Measurements from ENCODE around the gene PDE6A. TPM values are rescaled to one million over a fixed set of nuclear protein-coding genes. Genes with fewer than 3 reads are reported as not detected.
A peak's percentile ranks its signal among the peaks of the same experiment; 100 is the strongest.

PDE6A gene
- polyA plus RNA-seq, result under 1 TPM in 1 of 3 donors, not detected in 2; 0.01 TPM

GRCh38 chr5:149944666-149945065, at the start of gene PDE6A:
PDE6A (minus strand) TSS chr5:149944793; CDS start chr5:149944673, 120 bp downstream.
- 93 to 95% (median 94%) methylated on average over 2 of the region's 2 CpGs for WGBS, 3 donors
- no peak within 1 kb of the TSS for H3K27ac ChIP-seq (ENCODE audit: low read depth, low read length)

GRCh38 chr5:149993471-149993870, 48.9 kb upstream of the PDE6A start:
- H3K27ac ChIP-seq (ENCODE audit: low read depth, low read length), result no peak overlapping the region
- WGBS, 3 donors, result 91 to 94% (median 94%) methylated on average over 3 of the region's 3 CpGs

- H3K27ac ChIP-seq (ENCODE audit: low read depth, low read length), result no peak overlapping the region
- 68 to 71% (median 69%) methylated on average over 4 of the region's 4 CpGs for WGBS, 3 donors
These were observed 46.2 kb upstream of the PDE6A start for GRCh38 chr5:149990518-149991376.

GRCh38 chr5:149988126-149988525, 43.5 kb upstream of the PDE6A start:
- no peak overlapping the region for H3K27ac ChIP-seq (ENCODE audit: low read depth, low read length)
- WGBS, 3 donors, result 76 to 87% (median 83%) methylated on average over 5 of the region's 5 CpGs

GRCh38 chr5:149982505-149982904, 37.9 kb upstream of the PDE6A start:
- H3K27ac ChIP-seq (ENCODE audit: low read depth, low read length), result no peak overlapping the region

GRCh38 chr5:149981206-149981605, 36.6 kb upstream of the PDE6A start:
- no peak overlapping the region for H3K27ac ChIP-seq (ENCODE audit: low read depth, low read length)
- WGBS, 3 donors, result 86 to 93% (median 88%) methylated on average over 3 of the region's 3 CpGs

- H3K27ac ChIP-seq (ENCODE audit: low read depth, low read length), result no peak overlapping the region
- WGBS, 3 donors, result 27 to 86% (median 85%) methylated on average over 1 of the region's 1 CpG
These were observed 35.3 kb upstream of the PDE6A start for GRCh38 chr5:149979896-149980295.

GRCh38 chr5:149975409-149975808, 30.8 kb upstream of the PDE6A start:
- 52 to 59% (median 56%) methylated on average over 2 of the region's 2 CpGs for WGBS, 3 donors
- H3K27ac ChIP-seq (ENCODE audit: low read depth, low read length), result no peak overlapping the region

- 81 to 88% (median 85%) methylated on average over 4 of the region's 4 CpGs for WGBS, 3 donors
These were observed 24.8 kb upstream of the PDE6A start for GRCh38 chr5:149969181-149969930.

GRCh38 chr5:149966946-149967345, 22.4 kb upstream of the PDE6A start:
- H3K27ac ChIP-seq (ENCODE audit: low read depth, low read length), result no peak overlapping the region
- 49 to 87% (median 80%) methylated on average over 3 of the region's 3 CpGs for WGBS, 3 donors

More at GRCh38 chr5:149969181-149969930, 24.8 kb upstream of the PDE6A start:
- no peak overlapping the region for H3K27ac ChIP-seq (ENCODE audit: low read depth, low read length)

- 98 to 99% (median 98%) methylated on average over 3 of the region's 3 CpGs for WGBS, 3 donors
- no peak overlapping the region for H3K27ac ChIP-seq (ENCODE audit: low read depth, low read length)
These were observed 19.1 kb upstream of the PDE6A start for GRCh38 chr5:149963729-149964128.

GRCh38 chr5:149962601-149963300, 18.2 kb upstream of the PDE6A start:
- WGBS, 3 donors, result 94 to 97% (median 97%) methylated on average over 5 of the region's 5 CpGs
- no peak overlapping the region for H3K27ac ChIP-seq (ENCODE audit: low read depth, low read length)

- WGBS, 3 donors, result 65 to 75% (median 71%) methylated on average over 6 of the region's 6 CpGs
- H3K27ac ChIP-seq (ENCODE audit: low read depth, low read length), result no peak overlapping the region
These were observed 17.4 kb upstream of the PDE6A start for GRCh38 chr5:149961957-149962409.

GRCh38 chr5:149961186-149961685, 16.6 kb upstream of the PDE6A start:
- H3K27ac ChIP-seq (ENCODE audit: low read depth, low read length), result no peak overlapping the region
- 11 to 15% (median 13%) methylated on average over 23 of the region's 23 CpGs for WGBS, 3 donors

- H3K27ac ChIP-seq (ENCODE audit: low read depth, low read length), result peak within 1 kb of the TSS; percentile 61
- WGBS, 3 donors, result 0 to 1% (median 0%) methylated on average over 75 to 84 of the region's 84 CpGs
These were observed 15.9 kb upstream of the PDE6A start, which contains the start of gene SLC26A2 for GRCh38 chr5:149960272-149961185. SLC26A2 (plus strand) TSS chr5:149960758; CDS start chr5:149977653, 16,895 bp downstream.

- peak overlapping the region; percentile 61 for H3K27ac ChIP-seq (ENCODE audit: low read depth, low read length)
- 37 to 44% (median 40%) methylated on average over 14 of the region's 14 CpGs for WGBS, 3 donors
These were observed 15.0 kb upstream of the PDE6A start for GRCh38 chr5:149959406-149960236.

GRCh38 chr5:149957855-149958254, 13.3 kb upstream of the PDE6A start:
- no peak overlapping the region for H3K27ac ChIP-seq (ENCODE audit: low read depth, low read length)
- 79 to 91% (median 83%) methylated on average over 4 of the region's 4 CpGs for WGBS, 3 donors

Data from adipose tissue (tissue), 3 donors.